Liver (tissue), 9 donors: Measurements from ENCODE around the gene SCYL3. TPM values are rescaled to one million over a fixed set of nuclear protein-coding genes. Genes with fewer than 3 reads are reported as not detected.

Experiments used
- DNase-seq: peaks from one replicate; pipeline ENCODE4 v3.0.0-alpha.2; 2017; ENCODE audit warnings: low spot score
- H3K27ac ChIP-seq, 2 donors: one replicate each; pipeline ENCODE4 v1.7.0; 2013; ENCODE audit warnings: inconsistent platforms in 2 of 2, low read length in 2 of 2, control low read depth in 1 of 2, low read depth in 1 of 2, mild to moderate bottlenecking in 1 of 2
- H3K27me3 ChIP-seq, 4 donors: one replicate each; pipeline versions ENCODE4 v1.6.1 to v1.7.0; 2013; ENCODE audit warnings: low read length in 3 of 4, inconsistent platforms in 1 of 4, mild to moderate bottlenecking in 1 of 4, moderate library complexity in 1 of 4; ENCODE audit not compliant: control insufficient read depth in 4 of 4, insufficient read depth in 4 of 4
- H3K36me3 ChIP-seq, 4 donors: one replicate each; pipeline versions ENCODE4 v1.6.1 to v1.7.0; 2013; ENCODE audit warnings: low read length in 3 of 4, mild to moderate bottlenecking in 3 of 4, low read depth in 1 of 4, moderate library complexity in 1 of 4; ENCODE audit not compliant: control insufficient read depth in 4 of 4, insufficient read depth in 3 of 4
- H3K4me1 ChIP-seq, 4 donors: one replicate each; pipeline versions ENCODE4 v1.6.1 to v1.7.0; 2013; ENCODE audit warnings: low read length in 3 of 4, mild to moderate bottlenecking in 3 of 4, moderate library complexity in 1 of 4; ENCODE audit not compliant: control insufficient read depth in 4 of 4, insufficient read depth in 4 of 4
- H3K4me3 ChIP-seq, 3 donors: one replicate each; pipeline versions ENCODE4 v1.6.1 to v1.7.0; 2013; ENCODE audit warnings: low read length in 3 of 3, control low read depth in 1 of 3, low read depth in 1 of 3, mild to moderate bottlenecking in 1 of 3
- H3K9ac ChIP-seq, 2 donors: one replicate each; pipeline ENCODE4 v1.7.0; 2013; ENCODE audit warnings: low read length in 2 of 2, mild to moderate bottlenecking in 2 of 2, moderate library complexity in 2 of 2, control low read depth in 1 of 2, low read depth in 1 of 2
- H3K9me3 ChIP-seq, 4 donors: one replicate each; pipeline versions ENCODE4 v1.6.1 to v1.7.0; 2013; ENCODE audit warnings: low read length in 3 of 4; ENCODE audit not compliant: control insufficient read depth in 4 of 4
- ATF3 ChIP-seq: IDR thresholded peaks from 2 replicates; pipeline ENCODE4 v1.6.1; 2016; ENCODE audit warnings: antibody characterized with exemption
- EGR1 ChIP-seq, 2 donors: IDR thresholded peaks; 2 replicates each; pipeline ENCODE4 v1.6.1; 2016 to 2018; ENCODE audit warnings: antibody characterized with exemption in 2 of 2, low read depth in 2 of 2
- FOXA1 ChIP-seq: IDR thresholded peaks from 2 replicates; pipeline ENCODE4 v1.6.1; 2016; ENCODE audit warnings: antibody characterized with exemption
- FOXA2 ChIP-seq: IDR thresholded peaks from 2 replicates; pipeline ENCODE4 v1.6.1; 2016; ENCODE audit warnings: antibody characterized with exemption
- GABPA ChIP-seq, 2 donors: IDR thresholded peaks in 1 of 2; conservative IDR thresholded peaks in 1 of 2; 2 replicates each; pipeline ENCODE4 v1.6.1; 2016; ENCODE audit warnings: antibody characterized with exemption in 2 of 2, mild to moderate bottlenecking in 1 of 2, moderate library complexity in 1 of 2
- HNF4A ChIP-seq, 2 donors: conservative IDR thresholded peaks; 2 replicates each; pipeline ENCODE4 v1.6.1; 2016; ENCODE audit warnings: antibody characterized with exemption in 2 of 2, mild to moderate bottlenecking in 2 of 2
- HNF4G ChIP-seq: IDR thresholded peaks from 2 replicates; pipeline ENCODE4 v1.6.1; 2016; ENCODE audit warnings: antibody characterized with exemption
- JUND ChIP-seq, 2 donors: IDR thresholded peaks; 2 replicates each; pipeline ENCODE4 v1.6.1; 2016; ENCODE audit warnings: antibody characterized with exemption in 2 of 2
- NR2F2 ChIP-seq: IDR thresholded peaks from 2 replicates; pipeline ENCODE4 v1.6.1; 2016; ENCODE audit warnings: antibody characterized with exemption
- RAD21 ChIP-seq, 2 donors: IDR thresholded peaks; 2 replicates each; pipeline ENCODE4 v1.6.1; 2016; ENCODE audit warnings: antibody characterized with exemption in 2 of 2, mild to moderate bottlenecking in 2 of 2
- RXRA ChIP-seq, 2 donors: IDR thresholded peaks; 2 replicates each; pipeline ENCODE4 v1.6.1; 2017 to 2018; ENCODE audit warnings: antibody characterized with exemption in 2 of 2, mild to moderate bottlenecking in 1 of 2
- SP1 ChIP-seq: IDR thresholded peaks from 2 replicates; pipeline ENCODE4 v1.6.1; 2018; ENCODE audit warnings: antibody characterized with exemption, mild to moderate bottlenecking
- TAF1 ChIP-seq: conservative IDR thresholded peaks from 2 replicates; pipeline ENCODE4 v1.6.1; 2016; ENCODE audit warnings: antibody characterized with exemption, mild to moderate bottlenecking
- YY1 ChIP-seq: IDR thresholded peaks from 2 replicates; pipeline ENCODE4 v1.6.1; 2016; ENCODE audit warnings: antibody characterized with exemption, mild to moderate bottlenecking
- ZBTB33 ChIP-seq: IDR thresholded peaks from 2 replicates; pipeline ENCODE4 v1.6.1; 2016; ENCODE audit warnings: antibody characterized with exemption
- WGBS: extraction: QIAGEN DNeasy Blood & Tissue Kit; methylation state at CpG from one replicate; pipeline ENCODE4 v1.1.7; 2013; 5-methylcytosine and 5-hydroxymethylcytosine counted together
- polyA plus RNA-seq, 2 donors: library from polyadenylated mRNA; stranded (reverse) in 1 of 2; unstranded in 1 of 2; fragments of 200-250 nt in 1 of 2; fragments of >200 nt in 1 of 2; fragmentation: Nextera tagmentation in 1 of 2; extraction: Ambion mirVana in 1 of 2; gene quantifications; one replicate each; pipeline versions ENCODE4 v1.2.1 to v1.2.3, GENCODE V29; 2013 to 2015
- total RNA-seq, 2 donors: library from RNA; depleted of rRNA; stranded (reverse); fragments of >200 nt; gene quantifications; one replicate each; pipeline ENCODE4 v1.2.3, GENCODE V29; 2014
- TF ChIP-seq, protein P1 (sequence below): fragments of 150-350 bp; IDR thresholded peaks from 2 replicates; pipeline ENCODE4 v1.5.1; 2017; ENCODE audit warnings: improper control_type of control experiment, low read depth, low read length; ENCODE audit not compliant: missing input control
- TF ChIP-seq, protein P2 (sequence below): IDR thresholded peaks from 2 replicates; pipeline ENCODE4 v1.6.1; 2016; ENCODE audit warnings: antibody characterized with exemption
- donor health status: healthy.
- donor health status: healthy.
- donor health status: healthy.
- donor health status: healthy.
- donor health status: healthy.

Gene SCYL3
- total and polyA plus RNA-seq, 4 donors: 4.0 to 12.2 (median 6.1) TPM

DNA sequence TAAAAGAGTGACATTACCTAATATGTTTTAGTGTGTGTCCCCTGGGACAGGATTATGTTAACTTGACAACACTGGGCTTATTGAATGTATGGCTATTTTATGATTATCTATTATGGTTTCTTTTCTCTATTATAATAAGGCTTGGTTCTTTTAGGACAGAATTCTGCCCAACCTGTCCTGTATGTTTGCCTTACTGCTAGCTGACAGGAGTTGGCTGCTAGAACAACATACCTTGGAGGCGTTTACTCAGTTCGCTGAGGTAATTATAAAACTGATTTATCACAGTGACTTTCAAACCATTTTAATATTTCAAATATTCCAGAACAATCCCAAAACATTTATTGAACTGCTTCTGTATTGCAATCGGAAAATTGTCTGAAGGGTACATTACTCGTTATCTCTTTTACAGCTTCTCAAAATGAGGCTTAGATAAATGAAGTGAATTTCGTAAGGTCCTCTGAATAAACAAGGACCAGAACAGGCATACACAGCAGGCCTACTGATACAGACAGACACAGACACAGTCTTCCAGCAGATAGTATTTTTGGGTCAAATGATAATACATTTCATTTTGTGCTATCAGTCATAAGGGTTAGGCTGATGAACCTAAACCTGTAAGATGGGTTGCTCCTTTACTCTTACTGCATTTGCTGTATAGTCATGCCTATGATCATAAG lies 44.2 kb downstream of the SCYL3 start:
- DNase-seq: no peak
- Histone ChIP-seq H3K9ac (no peak overlapping the region), H3K27me3 (no peaks in the 10 kb centered on the region), H3K4me1 (peaks cover 0 to 10% (median 0%) of the 10 kb centered on the region in 4 donors), H3K36me3 (peaks cover 12 to 52% (median 40%) of the 10 kb centered on the region in 4 donors), H3K4me3 (no peak overlapping the region), H3K9me3 (no peaks in the 10 kb centered on the region), H3K27ac (no peak overlapping the region)
- WGBS: 53% methylated on average over 5 of the region's 5 CpGs
- TF ChIP-seq RAD21 (IDR thresholded peaks at IDR 0.05): no peak
- peak; percentile 42 for TF ChIP-seq FOXA2

DNA sequence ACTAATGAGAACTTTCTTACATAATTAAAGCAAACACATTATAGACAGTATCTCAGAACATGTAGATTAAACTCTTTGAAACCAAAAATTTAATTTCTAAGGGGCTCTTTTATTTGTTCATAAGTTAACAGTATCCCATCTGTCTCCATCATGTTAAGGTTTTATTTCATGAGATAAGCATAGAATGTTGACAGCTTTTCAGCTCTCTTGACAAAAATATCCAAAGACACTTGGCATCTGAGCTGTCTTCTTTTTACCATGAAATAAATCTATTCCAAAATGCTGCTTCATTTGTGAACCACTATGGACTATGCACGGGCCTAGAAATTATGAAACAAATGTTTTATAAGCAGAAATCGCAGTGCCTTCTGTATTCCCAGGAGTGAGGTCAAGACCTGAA lies 45.2 kb downstream of the SCYL3 start:
- Histone ChIP-seq H3K27me3 (no peaks in the 10 kb centered on the region), H3K9ac (no peak overlapping the region), H3K4me3 (no peak overlapping the region), H3K36me3 (peaks cover 8 to 47% (median 33%) of the 10 kb centered on the region in 4 donors), H3K4me1 (peaks cover 0 to 10% (median 0%) of the 10 kb centered on the region in 4 donors), H3K27ac (no peak overlapping the region), H3K9me3 (no peaks in the 10 kb centered on the region)
- no peak for TF ChIP-seq RAD21 (IDR thresholded peaks at IDR 0.05)
- no peak for TF ChIP-seq ATF3
- no peak for TF ChIP-seq NR2F2
- TF ChIP-seq FOXA1: no peak
- no peak for TF ChIP-seq RXRA (IDR thresholded peaks at IDR 0.05)
- TF ChIP-seq HNF4G: no peak
- no peak for DNase-seq
- WGBS: 91% methylated on average over 2 of the region's 2 CpGs

DNA sequence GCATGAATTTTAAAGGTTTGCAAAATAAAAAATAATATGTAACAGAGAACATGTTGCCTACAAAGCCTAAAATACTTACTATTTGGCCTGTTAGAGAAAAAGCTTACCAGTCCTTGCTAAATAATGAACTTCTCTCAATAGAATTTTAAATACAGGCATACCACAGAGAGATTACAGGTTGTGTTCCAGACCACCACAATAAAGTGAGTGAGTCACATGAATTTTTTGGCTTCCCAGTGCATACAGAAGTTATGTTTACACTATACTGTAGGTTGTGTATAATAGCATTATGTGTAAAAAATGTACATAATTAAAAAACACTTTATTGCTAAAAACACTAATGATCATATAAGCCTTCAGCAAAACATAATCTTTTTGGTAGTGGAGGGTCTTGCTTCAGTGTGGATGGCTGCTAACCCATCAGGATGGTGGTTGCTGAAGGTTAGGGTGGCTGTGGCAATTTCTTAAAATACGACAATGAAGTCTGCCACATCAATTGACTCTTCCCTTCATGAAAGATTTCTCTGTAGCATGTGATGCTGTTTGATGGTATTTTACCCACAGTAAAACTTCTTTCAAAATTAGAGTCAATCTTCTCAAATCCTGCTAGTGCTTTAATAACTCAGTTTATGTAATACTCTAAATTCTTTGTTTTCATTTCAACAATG lies 48.6 kb downstream of the SCYL3 start:
- WGBS: 98% methylated on average over 1 of the region's 1 CpG
- Histone ChIP-seq H3K9me3 (no peaks in the 10 kb centered on the region), H3K27ac (no peak overlapping the region), H3K9ac (no peak overlapping the region), H3K4me1 (peaks cover 0 to 10% (median 0%) of the 10 kb centered on the region in 4 donors), H3K27me3 (no peaks in the 10 kb centered on the region), H3K36me3 (peaks cover 2 to 39% (median 20%) of the 10 kb centered on the region in 4 donors), H3K4me3 (no peak overlapping the region)
- no peak for DNase-seq
- no peak for TF ChIP-seq ATF3

DNA sequence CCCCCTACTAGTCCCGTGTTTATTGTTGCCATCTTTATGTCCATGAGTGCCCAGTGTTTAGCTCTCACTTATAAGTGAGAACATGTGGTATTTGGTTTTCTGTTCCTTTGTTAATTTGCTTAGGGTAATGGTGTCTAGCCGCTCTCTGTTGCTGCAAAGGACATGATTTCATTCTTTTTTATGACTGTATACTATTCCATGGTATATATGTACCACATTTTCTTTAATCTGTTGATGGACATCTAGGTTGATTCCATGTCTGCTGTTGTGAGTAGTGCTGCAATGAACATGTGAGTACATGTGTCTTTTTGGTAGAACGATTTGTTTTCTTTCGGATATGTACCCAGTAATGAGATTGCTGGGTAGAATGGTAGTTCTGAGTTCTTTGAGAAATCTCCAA lies 54.8 kb downstream of the SCYL3 start:
- H3K4me3 ChIP-seq: no peak overlapping the region
- no peak for DNase-seq
- H3K36me3 ChIP-seq: peaks cover 0 to 14% (median 7%) of the 10 kb centered on the region in 4 donors
- 89% methylated on average over 4 of the region's 4 CpGs for WGBS
- H3K9ac ChIP-seq: no peak overlapping the region
- no peaks in the 10 kb centered on the region for H3K27me3 ChIP-seq
- H3K9me3 ChIP-seq: peaks cover 0 to 4% (median 0%) of the 10 kb centered on the region in 4 donors
- no peak overlapping the region for H3K27ac ChIP-seq
- peaks cover 0 to 2% (median 0%) of the 10 kb centered on the region in 4 donors for H3K4me1 ChIP-seq
- TF ChIP-seq GABPA (IDR thresholded peaks at IDR 0.05 in 1 of 2, conservative IDR thresholded peaks at IDR 0.05 in 1 of 2) (no peak), RAD21 (IDR thresholded peaks at IDR 0.05) (no peak), HNF4A (conservative IDR thresholded peaks at IDR 0.05) (no peak), HNF4G (no peak), EGR1 (IDR thresholded peaks at IDR 0.05; ENCODE audit: low read depth in 2 of 2) (no peak), TAF1 (no peak), FOXA2 (no peak), ATF3 (no peak), YY1 (no peak), FOXA1 (no peak), NR2F2 (no peak), ZBTB33 (no peak), JUND (IDR thresholded peaks at IDR 0.05) (no peak), RXRA (IDR thresholded peaks at IDR 0.05) (no peak), SP1 (no peak)
- TF ChIP-seq, protein P1, sequence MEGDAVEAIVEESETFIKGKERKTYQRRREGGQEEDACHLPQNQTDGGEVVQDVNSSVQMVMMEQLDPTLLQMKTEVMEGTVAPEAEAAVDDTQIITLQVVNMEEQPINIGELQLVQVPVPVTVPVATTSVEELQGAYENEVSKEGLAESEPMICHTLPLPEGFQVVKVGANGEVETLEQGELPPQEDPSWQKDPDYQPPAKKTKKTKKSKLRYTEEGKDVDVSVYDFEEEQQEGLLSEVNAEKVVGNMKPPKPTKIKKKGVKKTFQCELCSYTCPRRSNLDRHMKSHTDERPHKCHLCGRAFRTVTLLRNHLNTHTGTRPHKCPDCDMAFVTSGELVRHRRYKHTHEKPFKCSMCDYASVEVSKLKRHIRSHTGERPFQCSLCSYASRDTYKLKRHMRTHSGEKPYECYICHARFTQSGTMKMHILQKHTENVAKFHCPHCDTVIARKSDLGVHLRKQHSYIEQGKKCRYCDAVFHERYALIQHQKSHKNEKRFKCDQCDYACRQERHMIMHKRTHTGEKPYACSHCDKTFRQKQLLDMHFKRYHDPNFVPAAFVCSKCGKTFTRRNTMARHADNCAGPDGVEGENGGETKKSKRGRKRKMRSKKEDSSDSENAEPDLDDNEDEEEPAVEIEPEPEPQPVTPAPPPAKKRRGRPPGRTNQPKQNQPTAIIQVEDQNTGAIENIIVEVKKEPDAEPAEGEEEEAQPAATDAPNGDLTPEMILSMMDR: no peak
- TF ChIP-seq, protein P2, sequence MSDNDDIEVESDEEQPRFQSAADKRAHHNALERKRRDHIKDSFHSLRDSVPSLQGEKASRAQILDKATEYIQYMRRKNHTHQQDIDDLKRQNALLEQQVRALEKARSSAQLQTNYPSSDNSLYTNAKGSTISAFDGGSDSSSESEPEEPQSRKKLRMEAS: no peak
